ENCODE data around the gene PLS1. TPM values are rescaled to one million over a fixed set of nuclear protein-coding genes. Genes with fewer than 3 reads are reported as not detected.
"Not testable (repeated sequence)": the region's sequence is repeated elsewhere in the genome, so short reads cannot be mapped to it uniquely, and the experiment has no call there.

PLS1 gene
- total and polyA plus RNA-seq, 2 of the 8 experiments (the other 6 are each of a cell fraction or from before 2014, with no cell fraction given), result 18.7 to 44.7 TPM

- TF ChIP-seq ATF3 (IDR thresholded peaks at IDR 0.05; ENCODE audit: insufficient read depth, low read depth, low read length) (no peak), BCL11A (IDR thresholded peaks at IDR 0.05; ENCODE audit: low read depth in 2 of 2, low read length in 2 of 2) (no peak), CTBP2 (IDR thresholded peaks at IDR 0.05; ENCODE audit: borderline replicate concordance, insufficient read depth, insufficient read length, low read length) (no peak), NANOG (IDR thresholded peaks at IDR 0.05; ENCODE audit: insufficient read depth, low read depth, low read length, poor library complexity, severe bottlenecking) (no peak)
Observed at GRCh38 chr3:142709207-142709606, 113.0 kb downstream of the PLS1 start (continued).

- H3K9ac ChIP-seq (replicated peaks in 1 of 4; ENCODE audit: extremely low read depth in 1 of 4, low read depth in 3 of 4, low read length in 3 of 4); H3K27me3 ChIP-seq (replicated peaks in 1 of 4; ENCODE audit: control insufficient read depth in 3 of 4, extremely low read depth in 1 of 4, insufficient read depth in 3 of 4, low read length in 3 of 4); H3K18ac ChIP-seq (ENCODE audit: extremely low read depth, low read length); H4K91ac ChIP-seq (replicated peaks; ENCODE audit: insufficient read length, low read length); H3K14ac ChIP-seq (ENCODE audit: insufficient read length); DNase-seq (ENCODE audit: low read depth in 1 of 2, low spot score in 2 of 2); H2BK20ac ChIP-seq (ENCODE audit: low read length); FAIRE-seq; H3K79me2 ChIP-seq (ENCODE audit: control insufficient read depth in 1 of 2, insufficient read depth in 2 of 2, low read length in 2 of 2); H3K9me3 ChIP-seq (ENCODE audit: insufficient read depth in 2 of 2, low read depth in 1 of 2, low read length in 1 of 2); H3K36me3 ChIP-seq (ENCODE audit: control insufficient read depth in 2 of 4, insufficient read depth in 4 of 4, low read length in 3 of 4); H4K20me1 ChIP-seq (replicated peaks in 1 of 2; ENCODE audit: control insufficient read depth in 1 of 2, insufficient read depth in 2 of 2, low read length in 2 of 2); H2BK12ac ChIP-seq (ENCODE audit: low read depth, low read length); H4K5ac ChIP-seq (ENCODE audit: insufficient read length, low read depth, low read length); H3K4ac ChIP-seq (replicated peaks; ENCODE audit: insufficient read length, low read depth, low read length); H3K79me1 ChIP-seq (ENCODE audit: low read depth, low read length); H4K8ac ChIP-seq (ENCODE audit: extremely low read depth, insufficient read depth, low read length); CTCF ChIA-PET (ENCODE audit: partially characterized antibody); H2BK5ac ChIP-seq (ENCODE audit: low read depth, low read length); H2AK5ac ChIP-seq (ENCODE audit: low read depth, low read length); POLR2A ChIA-PET (ENCODE audit: partially characterized antibody); H3K4me1 ChIP-seq (replicated peaks in 1 of 4; ENCODE audit: control insufficient read depth in 3 of 4, insufficient read depth in 4 of 4, low read length in 3 of 4); H3K56ac ChIP-seq (replicated peaks; ENCODE audit: insufficient read length, low read depth, low read length); H3K4me3 ChIP-seq (ENCODE audit: extremely low read depth in 1 of 4, insufficient read depth in 2 of 4, low read depth in 3 of 4, low read length in 4 of 4); H3K23me2 ChIP-seq (ENCODE audit: low read depth, low read length); H2BK15ac ChIP-seq (ENCODE audit: low read length); H2AFZ ChIP-seq (ENCODE audit: low read length); H3K27ac ChIP-seq (ENCODE audit: low read depth, low read length); H2BK120ac ChIP-seq (replicated peaks; ENCODE audit: low read depth, low read length); H3K4me2 ChIP-seq (ENCODE audit: insufficient read depth in 1 of 2, low read depth in 2 of 2, low read length in 2 of 2); H3K23ac ChIP-seq (ENCODE audit: insufficient read length): not testable (repeated sequence)
- WGBS, 2 experiments (ENCODE audit: extremely low coverage in 1 of 2, insufficient coverage in 1 of 2, insufficient read length in 1 of 2, insufficient replicate concordance in 2 of 2, low coverage in 1 of 2, low lambda C conversion rate in 2 of 2, missing lambda C conversion rate in 1 of 2), result 92% methylated on average over 3 of the region's 3 CpGs; no CpG with 5 or more reads in 1 of the 2 experiments
Observed at GRCh38 chr3:142714882-142715281, 118.7 kb downstream of the PLS1 start.
